Measurements from ENCODE around the gene DKKL1.
"Not testable (repeated sequence)": the region's sequence is repeated elsewhere in the genome, so short reads cannot be mapped to it uniquely, and the experiment has no call there.

Gene DKKL1

DNA sequence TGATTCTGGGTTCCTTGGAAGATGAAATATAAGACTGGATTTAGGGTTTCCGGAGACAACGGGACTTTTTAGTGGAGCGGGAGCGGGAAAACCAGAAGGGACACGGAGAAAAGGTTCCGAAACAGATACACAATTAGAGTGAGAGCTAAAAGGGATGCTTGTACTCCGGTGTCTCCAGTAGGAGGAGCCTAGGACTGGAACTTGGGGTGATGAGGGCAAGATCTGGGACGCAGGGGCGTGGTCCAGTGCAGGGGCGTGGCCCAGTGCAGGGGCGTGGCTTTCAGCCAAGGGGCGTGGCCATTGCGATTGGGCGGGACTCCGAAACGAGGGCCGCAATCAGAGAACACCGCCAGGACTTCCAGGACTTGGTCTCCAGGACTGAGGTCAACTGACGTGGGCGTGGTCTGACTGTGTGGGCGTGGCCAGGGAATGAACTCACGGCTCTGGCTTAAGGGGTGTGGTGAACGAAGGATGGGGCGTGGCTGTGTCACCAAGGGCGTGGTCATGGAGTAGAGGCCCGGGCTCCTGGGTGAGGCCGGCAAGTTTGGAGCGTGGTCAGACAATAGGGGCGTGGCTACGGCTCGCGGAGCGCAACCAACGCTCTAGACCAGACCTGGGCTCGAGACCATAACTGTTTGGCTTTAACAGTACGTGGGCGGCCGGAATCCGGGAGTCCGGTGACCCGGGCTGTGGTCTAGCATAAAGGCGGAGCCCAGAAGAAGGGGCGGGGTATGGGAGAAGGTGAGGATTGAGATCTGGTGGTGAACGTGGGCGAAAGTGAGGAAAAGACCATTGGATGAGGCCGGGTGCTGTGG lies at the start of gene DKKL1:
Gene DKKL1, plus strand, starts transcription at position 610 of the 815 bp plus-strand sequence. Its CDS starts 122 bp downstream, at position 732.
- DNase-seq (ENCODE audit: low spot score), result no peak

GRCh38 chr19:49315111-49315510 lies 48.6 kb upstream of the DKKL1 start:
- DNase-seq (ENCODE audit: low spot score) (no peak), FAIRE-seq (no peak)

More for the DNA sequence above, at the start of gene DKKL1:
- FAIRE-seq, result no peak

DNA sequence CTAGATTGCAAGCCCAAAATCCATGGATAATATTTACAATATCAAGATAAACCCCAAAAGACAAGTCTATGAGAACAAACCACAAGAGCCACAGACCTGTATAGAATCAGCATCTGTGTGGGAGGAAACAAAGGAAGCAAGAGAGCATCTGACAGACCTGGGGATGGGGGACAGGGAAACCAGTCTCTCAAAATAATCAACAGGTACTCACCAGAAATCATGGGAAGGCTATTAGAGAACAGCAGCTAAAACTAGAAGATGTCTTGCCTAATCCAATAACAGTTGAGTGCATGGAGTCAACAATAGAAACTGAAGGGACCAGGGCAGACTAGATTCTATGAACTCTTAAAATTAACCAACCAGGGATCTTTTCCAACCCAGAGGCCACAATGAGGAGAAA lies 47.4 kb upstream of the DKKL1 start:
- no peak for FAIRE-seq
- no peak for DNase-seq (ENCODE audit: low spot score)

DNA sequence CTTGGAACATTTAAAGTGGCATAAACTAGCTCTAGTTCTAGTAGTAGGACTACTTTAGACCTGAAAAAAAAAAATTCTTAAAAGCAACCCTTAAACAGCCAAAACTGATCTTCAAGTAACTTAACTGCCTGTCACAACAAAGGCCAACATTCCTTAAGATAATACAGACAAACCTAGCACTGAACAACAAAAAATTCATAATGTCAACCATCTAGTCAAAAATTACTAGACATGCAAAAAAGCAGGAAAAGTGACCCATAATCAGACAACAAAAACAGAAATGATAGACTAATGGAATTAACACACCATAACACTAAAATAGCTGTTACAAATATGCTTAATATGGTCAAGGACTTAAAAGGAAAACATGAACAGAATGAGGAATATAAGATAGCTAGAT lies 45.4 kb upstream of the DKKL1 start:
- FAIRE-seq (no peak), DNase-seq (ENCODE audit: low spot score) (no peak)

GRCh38 chr19:49324801-49325576 lies 38.7 kb upstream of the DKKL1 start, which contains the start of gene SLC6A16:
SLC6A16 (minus strand) TSS chr19:49325191; CDS start chr19:49311347, 13,844 bp downstream.
- DNase-seq (ENCODE audit: low spot score), result no peak
- FAIRE-seq, result no peak

DNA sequence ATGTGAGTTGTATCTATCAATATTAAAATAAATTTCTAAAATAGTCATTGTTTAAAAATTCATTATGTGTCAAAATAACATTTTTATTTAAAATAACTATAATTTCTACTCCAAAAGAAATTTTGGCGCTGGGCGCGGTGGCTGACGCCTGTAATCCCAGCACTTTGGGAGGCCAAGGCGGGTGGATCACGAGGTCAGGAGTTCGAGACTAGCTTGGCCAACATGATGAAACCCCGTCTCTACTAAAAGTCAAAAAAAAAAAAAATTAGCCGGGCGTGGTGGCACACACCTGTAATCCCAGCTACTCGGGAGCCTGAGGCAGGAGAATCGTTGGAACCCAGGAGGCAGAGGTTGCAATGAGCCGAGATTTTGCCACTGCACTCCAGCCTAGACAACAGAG lies 37.9 kb upstream of the DKKL1 start:
- not testable (repeated sequence) for DNase-seq (ENCODE audit: low spot score); FAIRE-seq

- no peak for FAIRE-seq
Measured at GRCh38 chr19:49326165-49326704, 37.4 kb upstream of the DKKL1 start.

DNA sequence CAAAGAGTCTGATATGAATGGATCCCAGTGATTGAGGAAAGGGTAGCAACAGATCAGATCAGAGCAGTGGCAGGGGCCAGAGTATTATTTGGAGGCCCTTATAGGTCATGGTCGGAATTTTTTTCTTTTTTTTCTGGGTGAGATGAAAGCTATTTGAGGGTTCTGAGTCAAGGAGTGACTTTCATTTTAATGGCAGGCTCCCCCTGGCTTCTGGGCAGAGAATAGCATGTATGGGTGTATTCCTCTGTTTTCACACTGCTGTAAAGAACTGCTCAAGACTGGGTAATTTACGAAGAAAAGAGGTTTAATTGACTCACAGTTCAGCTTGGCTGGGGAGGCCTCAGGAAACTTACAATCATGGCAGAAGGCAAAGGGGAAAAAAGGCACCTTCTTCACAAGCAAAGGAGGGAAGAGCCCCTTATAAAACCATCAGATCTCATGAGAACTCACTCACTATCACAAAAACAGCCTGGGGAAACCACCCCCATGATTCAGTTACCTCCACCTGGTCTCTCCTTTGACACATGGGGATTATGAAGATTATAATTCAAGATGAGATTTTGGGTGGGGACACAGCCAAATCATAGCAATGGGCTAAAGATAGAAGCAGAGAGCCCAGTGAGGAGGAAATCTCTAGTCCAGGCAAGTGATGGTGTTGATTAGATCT lies 35.7 kb upstream of the DKKL1 start:
- DNase-seq (ENCODE audit: low spot score) (no peak), FAIRE-seq (no peak)

More at GRCh38 chr19:49326165-49326704, 37.4 kb upstream of the DKKL1 start:
- no peak for DNase-seq (ENCODE audit: low spot score)

DNA sequence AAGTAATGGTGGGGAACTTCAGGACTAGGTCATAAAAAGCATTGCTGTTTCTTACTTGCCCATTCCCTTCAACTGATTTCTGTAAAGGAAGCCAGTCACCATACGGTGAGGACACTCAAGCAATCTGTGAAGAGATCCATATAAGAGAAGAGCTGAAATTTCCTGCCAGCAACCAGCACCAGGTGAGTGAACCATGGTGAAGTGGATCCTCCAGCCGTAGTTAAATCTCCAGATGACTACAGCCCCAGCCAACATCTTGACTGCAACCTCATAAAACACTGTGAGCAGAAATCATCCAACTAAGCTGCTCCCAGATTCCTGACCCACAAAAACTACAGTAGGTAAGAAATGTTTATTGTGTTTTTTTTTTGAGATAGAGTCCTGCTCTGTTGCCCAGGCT lies 34.9 kb upstream of the DKKL1 start:
- FAIRE-seq, result no peak
- DNase-seq (ENCODE audit: low spot score), result no peak

DNA sequence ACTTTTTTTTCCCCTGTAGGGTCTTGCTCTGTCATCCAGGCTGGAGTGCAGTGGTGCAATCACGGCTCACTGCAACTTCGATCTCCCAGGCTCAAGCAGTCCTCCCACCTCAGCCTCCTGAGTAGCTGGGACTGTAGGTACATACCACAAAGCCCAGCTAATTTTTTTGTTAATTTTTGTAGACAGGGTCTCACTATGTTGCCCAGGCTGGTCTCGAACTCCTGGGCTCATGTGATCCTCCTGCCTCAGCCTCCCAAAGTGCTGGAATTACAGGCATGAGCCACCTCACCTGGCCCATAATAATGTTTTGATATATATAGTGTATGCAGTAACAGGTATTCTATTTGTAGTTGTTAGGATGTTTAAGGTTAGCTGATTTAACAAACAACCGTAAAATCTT lies 32.5 kb upstream of the DKKL1 start:
- not testable (repeated sequence) for FAIRE-seq; DNase-seq (ENCODE audit: low spot score)

DNA sequence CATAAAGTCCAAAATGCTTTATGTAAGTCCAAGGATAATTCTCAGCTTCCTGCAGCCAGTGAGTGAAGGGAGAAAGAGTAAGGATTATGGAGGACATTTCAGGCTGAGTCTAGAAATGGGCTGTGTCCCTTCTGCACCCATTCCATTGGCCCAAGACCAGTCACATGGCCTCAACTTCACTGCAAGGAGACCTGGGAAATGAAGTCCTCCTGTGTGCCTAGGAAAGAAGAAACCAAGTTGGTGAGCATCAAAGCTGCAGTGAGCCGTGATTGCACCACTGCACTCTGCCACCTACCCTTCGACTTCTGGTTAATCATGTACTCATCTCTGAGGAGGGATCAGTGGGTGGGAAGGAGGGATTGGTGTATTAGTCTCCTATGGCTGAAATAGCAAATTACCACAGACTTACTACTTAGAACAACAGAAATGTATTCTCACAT lies 32.0 kb upstream of the DKKL1 start:
- DNase-seq (ENCODE audit: low spot score), result peak; percentile 16
- no peak for FAIRE-seq

DNA sequence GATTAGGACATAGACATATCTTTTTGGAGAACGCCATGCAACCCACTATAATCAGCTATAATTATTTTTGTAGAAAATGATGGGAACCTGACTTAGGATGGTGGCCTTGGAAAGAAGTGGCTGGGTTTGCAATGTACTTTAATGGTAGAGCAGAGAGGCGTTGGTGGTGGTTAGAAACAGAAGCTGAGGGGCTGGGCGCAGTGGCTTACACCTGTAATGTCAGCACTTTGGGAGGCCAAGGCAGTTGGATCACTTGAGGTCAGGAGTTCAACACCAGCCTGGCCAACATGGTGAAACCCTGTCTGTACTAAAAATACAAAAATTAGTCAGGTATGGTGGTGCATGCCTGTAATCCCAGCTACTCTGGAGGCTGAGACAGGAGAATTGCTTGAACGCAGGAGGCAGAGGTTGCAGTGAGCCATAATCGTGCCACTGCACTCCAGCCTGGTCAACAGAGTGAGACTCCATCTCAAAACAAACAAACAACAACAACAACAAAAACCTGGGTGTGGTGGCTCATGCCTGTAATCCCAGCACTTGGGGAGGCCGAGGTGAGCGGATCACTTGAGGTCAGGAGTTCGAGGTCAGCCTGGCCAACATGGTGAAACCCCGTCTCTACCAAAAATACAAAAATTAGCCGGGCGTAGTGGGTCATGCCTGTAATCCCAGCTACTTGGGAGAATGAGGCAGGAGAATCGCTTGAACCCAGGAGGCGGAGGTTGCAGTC lies 30.8 kb upstream of the DKKL1 start:
- DNase-seq (ENCODE audit: low spot score); FAIRE-seq: not testable (repeated sequence)

DNA sequence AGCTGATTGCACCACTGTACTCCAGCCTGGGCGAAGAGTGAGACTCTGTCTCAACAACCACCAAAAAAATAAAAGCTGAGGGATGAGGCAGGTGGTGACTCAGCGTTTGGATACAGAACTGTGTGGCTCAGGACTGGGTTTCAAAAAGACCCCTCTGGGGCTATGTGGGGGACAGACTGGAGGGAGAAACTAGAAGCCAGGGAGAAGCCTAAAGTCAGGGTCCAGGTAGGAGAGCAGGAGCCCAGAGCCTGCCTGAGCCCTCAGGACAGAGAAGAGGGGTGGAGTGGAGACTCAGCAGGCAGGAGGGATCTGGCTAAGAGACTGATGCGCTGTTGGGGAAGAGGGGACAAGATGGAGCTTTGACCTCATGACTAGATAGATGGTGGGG lies 30.3 kb upstream of the DKKL1 start:
- FAIRE-seq (no peak), DNase-seq (ENCODE audit: low spot score) (no peak)

GRCh38 chr19:49333811-49334288 lies 29.8 kb upstream of the DKKL1 start:
- DNase-seq (ENCODE audit: low spot score), result no peak
- FAIRE-seq, result no peak

- no peak for DNase-seq (ENCODE audit: low spot score)
- no peak for FAIRE-seq
Measured at GRCh38 chr19:49335071-49335783, 28.4 kb upstream of the DKKL1 start, which contains the start of gene CD37. CD37 (plus strand) TSS chr19:49335406; CDS start chr19:49335541, 135 bp downstream.

GRCh38 chr19:49335784-49336481 lies 27.7 kb upstream of the DKKL1 start:
- FAIRE-seq (no peak), DNase-seq (ENCODE audit: low spot score) (no peak)

DNA sequence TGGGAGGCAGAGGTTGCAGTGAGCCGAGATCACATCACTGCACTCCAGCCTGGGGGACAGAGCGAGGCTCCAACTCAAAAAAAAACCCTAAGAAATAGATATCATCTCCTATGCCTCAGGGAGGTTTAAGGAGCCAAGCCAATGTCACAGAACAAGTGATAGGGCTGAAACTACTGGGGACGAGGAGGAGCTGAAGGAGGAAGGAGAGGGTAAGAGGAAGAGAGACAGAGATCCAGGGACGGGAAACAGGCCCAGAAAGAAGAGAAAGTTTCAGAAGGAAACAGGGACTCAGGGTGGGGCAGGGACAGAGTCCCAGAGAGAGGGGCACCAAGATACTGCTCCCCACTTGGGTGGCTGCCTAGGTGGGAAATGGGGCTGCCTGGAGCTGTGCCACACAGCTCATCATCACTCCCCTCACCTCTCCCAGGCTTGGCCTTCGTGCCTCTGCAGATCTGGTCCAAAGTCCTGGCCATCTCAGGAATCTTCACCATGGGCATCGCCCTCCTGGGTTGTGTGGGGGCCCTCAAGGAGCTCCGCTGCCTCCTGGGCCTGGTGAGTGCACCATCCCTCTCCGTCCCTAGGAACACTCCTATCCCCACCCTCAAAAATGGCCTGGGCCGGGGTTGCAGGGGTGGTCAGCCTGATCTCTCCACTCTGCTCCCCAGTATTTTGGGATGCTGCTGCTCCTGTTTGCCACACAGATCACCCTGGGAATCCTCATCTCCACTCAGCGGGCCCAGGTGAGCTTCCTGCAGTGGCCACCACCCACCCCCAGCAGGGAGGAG lies 27.0 kb upstream of the DKKL1 start:
- DNase-seq (ENCODE audit: low spot score) (no peak), FAIRE-seq (no peak)

GRCh38 chr19:49337267-49338022 lies 26.2 kb upstream of the DKKL1 start:
- FAIRE-seq (no peak), DNase-seq (ENCODE audit: low spot score) (no peak)

Measured in RCC 7860 (cell line).